Spleen (tissue), 7 donors: ENCODE measurements around the gene FURIN.

Experiments
- POLR2A ChIP-seq, 3 donors: fragments of 450-650 bp; IDR thresholded peaks; one replicate each; pipeline ENCODE4 v1.5.1; 2017; ENCODE audit warnings: antibody characterized with exemption in 3 of 3, mild to moderate bottlenecking in 1 of 3
- POLR2AphosphoS5 ChIP-seq, 3 donors: sonication (generic); formaldehyde crosslinking; IDR thresholded peaks; one replicate each; pipeline ENCODE4 v1.5.1; 2017; ENCODE audit warnings: antibody characterized with exemption in 3 of 3
- TF ChIP-seq, protein P1 (sequence below), 11 experiments: fragments of 200-600 bp in 7 of 11; fragments of 450-650 bp in 4 of 11; sonication (generic) in 4 of 11; IDR thresholded peaks in 8 of 11; conservative IDR thresholded peaks in 3 of 11; 1 replicate in 7 of 11; 2 replicates in 4 of 11; pipeline versions ENCODE4 v1.4.0 to v1.8.0; 2016 to 2021; ENCODE audit warnings: antibody characterized with exemption in 11 of 11, inconsistent platforms in 4 of 11, mild to moderate bottlenecking in 1 of 11
- donor health status: DM: no; HTN: no; CAD: no; lungs with moderate emphysema.
- donor health status: DM: no; HTN: no; CAD: no.
- donor health status: DM: no; HTN: no; CAD: no.

DNA sequence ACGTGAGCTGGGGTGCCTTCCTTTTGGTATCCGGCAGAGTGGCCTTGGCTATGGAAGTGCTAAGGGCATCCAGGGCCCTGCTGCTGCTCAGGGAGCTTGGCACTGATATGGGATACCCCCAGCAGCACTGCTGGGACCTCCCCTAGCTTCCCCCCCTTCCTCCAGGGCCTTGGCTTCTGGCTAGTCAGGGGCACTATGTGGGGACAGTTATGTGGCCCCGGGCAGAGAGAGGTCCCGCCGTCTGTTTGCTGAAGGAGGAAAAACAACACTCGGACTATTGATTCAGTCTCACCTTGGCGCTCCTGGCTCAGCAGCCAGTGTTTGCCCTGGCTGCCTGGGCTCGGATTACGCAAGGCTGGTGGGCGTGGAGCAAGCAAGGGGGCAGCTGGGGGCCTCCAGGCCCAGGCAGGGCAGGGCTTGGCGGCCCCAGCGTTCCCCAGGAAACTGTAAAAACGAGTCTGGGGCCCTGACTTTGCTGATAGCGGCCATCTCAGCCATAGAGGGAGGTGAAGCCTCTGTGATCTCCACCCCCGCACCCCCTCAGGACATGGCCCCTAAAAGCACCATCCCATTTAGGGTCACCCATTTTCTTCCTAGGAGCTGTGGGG is 5.7 kb downstream of the FURIN start:
- TF ChIP-seq, protein P1, sequence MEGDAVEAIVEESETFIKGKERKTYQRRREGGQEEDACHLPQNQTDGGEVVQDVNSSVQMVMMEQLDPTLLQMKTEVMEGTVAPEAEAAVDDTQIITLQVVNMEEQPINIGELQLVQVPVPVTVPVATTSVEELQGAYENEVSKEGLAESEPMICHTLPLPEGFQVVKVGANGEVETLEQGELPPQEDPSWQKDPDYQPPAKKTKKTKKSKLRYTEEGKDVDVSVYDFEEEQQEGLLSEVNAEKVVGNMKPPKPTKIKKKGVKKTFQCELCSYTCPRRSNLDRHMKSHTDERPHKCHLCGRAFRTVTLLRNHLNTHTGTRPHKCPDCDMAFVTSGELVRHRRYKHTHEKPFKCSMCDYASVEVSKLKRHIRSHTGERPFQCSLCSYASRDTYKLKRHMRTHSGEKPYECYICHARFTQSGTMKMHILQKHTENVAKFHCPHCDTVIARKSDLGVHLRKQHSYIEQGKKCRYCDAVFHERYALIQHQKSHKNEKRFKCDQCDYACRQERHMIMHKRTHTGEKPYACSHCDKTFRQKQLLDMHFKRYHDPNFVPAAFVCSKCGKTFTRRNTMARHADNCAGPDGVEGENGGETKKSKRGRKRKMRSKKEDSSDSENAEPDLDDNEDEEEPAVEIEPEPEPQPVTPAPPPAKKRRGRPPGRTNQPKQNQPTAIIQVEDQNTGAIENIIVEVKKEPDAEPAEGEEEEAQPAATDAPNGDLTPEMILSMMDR (IDR thresholded peaks at IDR 0.05 in 8 of 11, conservative IDR thresholded peaks at IDR 0.05 in 3 of 11) = no peak
- no peak for TF ChIP-seq POLR2A (IDR thresholded peaks at IDR 0.05)
- peak; percentile 20 to 63 (median 53) for TF ChIP-seq POLR2AphosphoS5 (IDR thresholded peaks at IDR 0.05)
